ACC112 (cell line): Measurements from ENCODE around the gene PAXX.

Experiments
- H2AFZ ChIP-seq: fragments of 200-600 bp; sonication (generic); one replicate; pipeline ENCODE4 v1.6.0; 2017; ENCODE audit warnings: antibody characterized with exemption, low read length; ENCODE audit not compliant: unreplicated experiment
- H3K27ac ChIP-seq: fragments of 200-600 bp; sonication (generic); 2 replicates; pipeline ENCODE4 v1.5.1; 2014; ENCODE audit warnings: low read depth, mild to moderate bottlenecking, antibody characterized with exemption, low read length, moderate library complexity
- H3K27me3 ChIP-seq: fragments of 200-600 bp; sonication (generic); 2 replicates; pipeline ENCODE4 v1.6.1; 2014; ENCODE audit warnings: mild to moderate bottlenecking, antibody characterized with exemption, low read length, moderate library complexity, mixed read lengths; ENCODE audit not compliant: insufficient read depth
- H3K36me3 ChIP-seq: fragments of 200-600 bp; sonication (generic); 2 replicates; pipeline ENCODE4 v1.6.1; 2016; ENCODE audit warnings: mild to moderate bottlenecking, antibody characterized with exemption, low read length, moderate library complexity, mixed read lengths; ENCODE audit not compliant: insufficient read depth
- H3K4me1 ChIP-seq: fragments of 200-600 bp; sonication (generic); one replicate; pipeline ENCODE4 v1.6.1; 2016; ENCODE audit warnings: low read length, mixed read lengths; ENCODE audit not compliant: insufficient read depth, unreplicated experiment, control insufficient read depth
- H3K4me3 ChIP-seq: fragments of 200-600 bp; sonication (generic); 2 replicates; pipeline ENCODE4 v1.5.1; 2014; ENCODE audit warnings: mild to moderate bottlenecking, low read depth, low read length
- H3K79me2 ChIP-seq: fragments of 200-600 bp; sonication (generic); one replicate; pipeline ENCODE4 v1.6.0; 2016; ENCODE audit warnings: low read length; ENCODE audit not compliant: control insufficient read depth, unreplicated experiment, insufficient read depth

PAXX gene

DNA sequence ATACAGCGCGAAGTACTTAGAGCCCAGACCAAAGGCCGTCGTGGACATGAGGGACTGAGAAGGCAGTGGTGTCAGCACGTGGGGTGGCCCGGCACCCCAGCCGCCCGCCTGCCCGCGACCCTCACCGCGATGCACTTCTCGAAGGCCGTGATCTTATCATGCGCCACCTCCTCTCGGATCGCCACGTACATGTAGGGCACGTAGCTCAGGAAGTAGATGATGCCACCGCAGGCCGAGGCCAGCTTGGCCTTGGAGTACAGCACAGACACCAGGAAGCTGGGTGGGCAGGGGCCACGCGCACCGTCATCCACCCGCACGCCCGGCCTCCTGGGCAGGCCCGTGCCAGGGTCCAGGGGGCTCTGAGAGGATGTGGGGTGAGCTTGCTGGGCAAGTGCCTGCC lies 24.8 kb downstream of the PAXX start:
- Histone ChIP-seq H3K4me3 (no peak overlapping the region), H3K27me3 (no peaks in the 10 kb centered on the region), H3K79me2 (no peaks in the 10 kb centered on the region), H3K27ac (no peak overlapping the region), H3K4me1 (no peaks in the 10 kb centered on the region), H3K36me3 (peaks cover 43% of the 10 kb centered on the region; the same call in 1 of the 2 replicates), H2AFZ (no peak overlapping the region)

DNA sequence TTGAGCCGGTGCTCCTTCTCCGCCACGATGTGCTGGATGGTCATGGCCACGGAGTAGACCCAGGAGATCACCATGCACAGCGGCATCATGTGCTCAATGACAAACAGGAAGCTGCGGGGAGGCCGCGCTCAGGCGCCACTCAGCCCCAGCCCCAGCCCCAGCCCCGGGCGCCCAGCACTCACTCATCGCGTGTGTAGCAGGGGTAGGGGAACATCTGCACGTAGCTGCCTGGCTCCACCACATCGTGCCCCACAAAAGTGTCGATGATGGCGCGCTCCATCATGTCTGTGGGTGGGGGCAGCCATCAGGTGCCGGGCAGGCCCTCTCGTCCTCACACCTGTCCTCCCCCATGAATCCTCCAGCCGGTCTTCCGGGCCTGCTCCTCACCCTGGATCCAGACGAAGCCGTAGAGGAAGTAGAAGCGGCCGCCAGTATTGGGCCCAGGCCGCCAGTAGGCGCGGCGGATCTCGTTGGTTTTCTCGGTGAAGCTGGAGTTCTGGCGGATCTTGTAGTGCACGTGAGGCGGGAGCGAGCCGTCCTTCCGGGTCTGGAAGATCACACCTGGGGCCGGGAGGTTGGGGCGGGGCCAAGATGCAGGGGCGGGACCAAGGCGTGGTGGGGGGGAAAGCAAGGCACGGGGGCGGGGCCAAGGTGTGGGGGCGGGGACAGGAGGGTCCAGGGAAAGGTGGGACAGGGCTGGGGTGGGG lies 25.7 kb downstream of the PAXX start:
- no peak overlapping the region for H2AFZ ChIP-seq
- no peaks in the 10 kb centered on the region for H3K79me2 ChIP-seq
- H3K27ac ChIP-seq, result no peak overlapping the region
- H3K4me3 ChIP-seq, result no peak overlapping the region
- H3K27me3 ChIP-seq, result no peaks in the 10 kb centered on the region
- no peaks in the 10 kb centered on the region for H3K4me1 ChIP-seq
- H3K36me3 ChIP-seq, result peaks cover 43% of the 10 kb centered on the region; the same call in 1 of the 2 replicates

DNA sequence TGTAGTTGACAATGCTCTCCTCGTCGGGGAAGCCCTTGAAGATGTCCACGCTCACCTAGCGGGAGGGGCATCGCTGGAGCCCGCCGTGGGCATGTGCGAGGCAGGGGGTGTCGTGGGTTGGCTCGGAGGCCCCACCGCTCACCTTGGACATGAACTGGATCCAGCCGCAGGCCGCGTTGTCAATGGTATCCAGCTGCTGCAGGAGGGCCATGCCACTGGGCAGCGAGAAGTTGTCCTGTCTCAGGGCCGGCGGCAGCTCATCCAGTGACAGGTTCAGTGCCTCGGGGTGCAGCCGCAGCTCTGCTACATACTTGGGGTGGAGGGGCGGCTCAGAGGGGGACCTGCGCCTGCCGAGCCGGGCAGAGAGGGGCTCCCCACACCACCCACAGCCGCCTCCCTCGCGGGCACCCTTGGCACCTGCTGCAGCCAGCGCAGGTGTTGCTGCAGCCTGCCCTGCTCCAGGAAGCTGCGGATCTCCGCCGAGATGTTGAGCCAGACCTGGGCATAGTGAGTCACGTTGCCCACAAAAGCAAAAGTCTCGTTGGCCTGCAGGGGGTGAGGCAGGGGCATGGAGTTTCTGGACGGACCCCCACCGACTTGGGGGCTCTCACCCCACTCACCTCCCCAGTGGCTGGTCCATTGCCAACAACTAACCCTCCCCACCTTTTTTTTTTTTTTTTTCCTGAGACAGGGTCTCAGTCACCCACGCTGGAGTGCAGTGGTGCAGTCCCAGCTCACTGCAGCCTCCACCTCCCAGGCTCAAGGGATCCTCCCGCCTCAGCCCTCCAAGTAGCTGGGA lies 26.7 kb downstream of the PAXX start:
- Histone ChIP-seq H3K4me3 (no peak overlapping the region), H3K4me1 (no peaks in the 10 kb centered on the region), H2AFZ (no peak overlapping the region), H3K36me3 (peaks cover 38% of the 10 kb centered on the region; the same call in 1 of the 2 replicates), H3K79me2 (no peaks in the 10 kb centered on the region), H3K27me3 (no peaks in the 10 kb centered on the region), H3K27ac (no peak overlapping the region)

DNA sequence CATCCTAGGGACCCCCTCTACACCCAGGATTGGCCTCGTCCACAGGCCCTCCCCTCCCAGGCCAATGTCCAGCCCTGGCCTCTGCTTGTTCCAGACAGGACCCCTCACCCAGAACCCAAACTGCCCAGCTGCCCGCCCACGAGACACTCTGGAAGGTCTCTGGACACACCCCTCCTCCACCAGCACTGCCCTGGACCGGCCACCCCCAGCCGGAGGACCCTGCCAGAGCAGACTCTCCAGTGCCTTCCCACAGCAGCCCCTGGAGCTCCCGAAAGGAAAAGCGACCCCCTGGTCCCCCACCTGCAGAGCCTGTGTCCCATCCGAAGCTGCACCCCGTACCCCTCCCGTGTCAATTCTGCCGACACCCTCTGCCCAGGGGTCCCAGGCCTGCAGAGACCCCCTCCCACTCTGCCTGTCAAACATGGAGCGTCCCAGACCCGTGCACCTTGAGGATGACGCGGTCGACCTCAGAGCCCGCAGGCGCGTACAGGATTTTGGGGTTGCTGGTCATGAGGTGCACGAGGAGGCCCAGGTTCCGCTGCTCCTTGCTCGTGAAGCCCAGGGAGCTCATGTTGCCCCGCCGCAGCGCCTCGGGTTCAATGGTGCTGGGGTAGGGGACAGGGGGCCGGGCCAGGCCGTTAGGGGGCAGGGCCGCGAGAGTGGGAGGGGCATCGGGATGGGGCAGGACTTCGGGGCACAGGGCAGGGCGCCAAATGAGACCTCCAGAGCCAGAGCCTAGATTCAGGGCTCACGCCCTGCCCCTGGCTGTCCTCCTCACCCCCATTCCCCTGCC lies 27.9 kb downstream of the PAXX start:
- Histone ChIP-seq H3K27ac (no peak overlapping the region), H2AFZ (no peak overlapping the region), H3K36me3 (peaks cover 28% of the 10 kb centered on the region; the same call in 1 of the 2 replicates), H3K4me3 (no peak overlapping the region), H3K4me1 (no peaks in the 10 kb centered on the region), H3K79me2 (no peaks in the 10 kb centered on the region), H3K27me3 (no peaks in the 10 kb centered on the region)

DNA sequence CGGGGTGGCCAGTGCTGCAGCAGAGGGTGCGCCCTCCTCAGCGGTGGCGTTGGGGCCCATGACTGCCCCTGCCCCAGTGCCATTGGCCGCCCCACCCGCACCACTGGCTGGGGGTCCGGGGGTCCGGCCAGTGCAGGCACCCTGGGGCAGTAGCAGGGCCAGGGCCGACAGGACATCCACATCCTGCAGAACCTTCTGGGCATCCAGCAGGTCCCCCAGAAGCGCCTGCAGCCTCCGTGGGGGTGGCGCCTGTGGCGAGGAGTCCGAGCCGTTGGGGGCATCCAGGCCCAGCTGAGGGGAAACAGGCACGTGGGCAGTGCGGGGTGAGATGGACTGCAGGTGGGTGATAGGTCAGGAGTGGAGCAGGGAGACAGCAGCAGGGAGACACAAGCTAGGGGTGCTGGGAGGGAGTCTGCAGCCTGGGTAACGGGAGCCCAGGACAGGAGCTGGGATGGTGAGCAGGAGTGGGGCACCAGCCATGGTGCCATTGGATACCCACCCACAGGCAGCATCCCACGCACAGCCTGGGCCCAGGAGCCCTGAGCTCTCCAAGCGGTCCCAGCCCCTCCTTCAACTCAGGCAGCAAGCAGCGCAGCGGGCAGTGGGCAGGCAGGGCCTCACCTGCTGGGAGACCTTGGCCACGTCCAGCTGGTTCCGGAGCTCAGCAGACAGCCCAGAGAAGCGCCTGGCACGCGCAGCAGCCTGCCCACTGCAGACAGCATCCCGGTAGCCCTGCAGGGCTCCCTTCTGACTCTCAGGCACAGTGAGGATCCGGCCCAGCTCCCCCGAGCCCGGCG lies 28.7 kb downstream of the PAXX start:
- no peak overlapping the region for H3K27ac ChIP-seq
- H3K79me2 ChIP-seq, result no peaks in the 10 kb centered on the region
- H3K4me3 ChIP-seq, result no peak overlapping the region
- H3K4me1 ChIP-seq, result no peaks in the 10 kb centered on the region
- H3K36me3 ChIP-seq, result peaks cover 21% of the 10 kb centered on the region; the same call in 1 of the 2 replicates
- no peak overlapping the region for H2AFZ ChIP-seq
- H3K27me3 ChIP-seq, result no peaks in the 10 kb centered on the region

DNA sequence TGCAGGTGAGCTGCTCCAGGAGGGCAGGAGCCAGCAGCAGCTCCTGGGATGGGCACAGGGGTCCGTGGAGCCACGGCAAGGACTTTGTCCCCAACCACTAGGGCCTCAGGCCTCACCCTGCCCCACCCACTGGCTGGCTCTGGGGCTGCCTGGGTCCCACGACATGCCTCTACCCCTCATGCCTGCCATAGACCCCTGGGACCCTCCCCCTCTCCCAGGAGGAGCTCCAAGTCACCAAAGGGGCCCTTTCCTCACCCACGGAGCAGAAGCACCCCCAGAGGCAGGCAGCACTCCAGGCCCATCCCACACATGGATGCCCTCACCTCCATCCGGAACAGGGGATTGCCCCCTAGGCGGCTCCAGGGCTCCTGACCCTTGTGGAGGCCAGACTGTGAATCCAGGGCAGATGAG lies 29.4 kb downstream of the PAXX start:
- H3K36me3 ChIP-seq, result peaks cover 15% of the 10 kb centered on the region; the same call in 1 of the 2 replicates
- no peak overlapping the region for H3K27ac ChIP-seq

DNA sequence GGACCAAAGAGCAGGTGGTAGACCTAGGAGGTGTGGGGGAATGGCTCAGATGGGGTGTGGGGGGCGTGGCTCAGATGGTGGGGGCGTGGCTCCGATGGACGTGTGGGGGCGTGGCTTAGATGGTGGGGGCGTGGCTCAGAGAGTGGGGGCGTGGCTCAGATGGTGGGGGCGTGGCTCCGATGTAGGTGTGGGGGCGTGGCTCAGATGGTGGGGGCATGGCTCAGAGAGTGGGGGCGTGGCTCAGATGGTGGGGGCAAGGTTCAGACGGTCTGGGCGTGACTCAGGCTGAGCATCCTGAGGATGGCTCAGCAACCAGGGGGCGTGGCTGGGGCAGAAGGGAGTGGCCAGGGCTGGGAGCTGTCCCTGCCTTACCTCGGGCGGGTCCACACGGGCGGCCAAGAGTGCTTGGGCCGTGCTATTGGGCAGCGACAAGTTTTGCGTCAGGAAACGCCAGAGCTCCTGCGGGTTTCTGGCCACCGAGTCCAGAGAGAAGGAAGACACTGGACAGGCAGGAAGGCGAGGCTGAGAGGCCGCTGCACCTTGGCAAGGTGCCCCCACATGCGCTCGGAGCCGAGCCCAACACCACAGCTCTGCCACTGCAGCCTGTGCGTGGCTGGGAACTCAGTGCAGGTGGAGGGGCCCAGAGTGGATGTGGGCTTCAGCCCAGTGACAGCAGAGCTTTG lies 29.9 kb downstream of the PAXX start:
- no peak overlapping the region for H3K27ac ChIP-seq
- no peak overlapping the region for H2AFZ ChIP-seq

More for the DNA sequence above, 29.4 kb downstream of the PAXX start:
- Histone ChIP-seq H3K4me1 (no peaks in the 10 kb centered on the region), H3K79me2 (no peaks in the 10 kb centered on the region), H2AFZ (no peak overlapping the region), H3K27me3 (no peaks in the 10 kb centered on the region), H3K4me3 (no peak overlapping the region)

DNA sequence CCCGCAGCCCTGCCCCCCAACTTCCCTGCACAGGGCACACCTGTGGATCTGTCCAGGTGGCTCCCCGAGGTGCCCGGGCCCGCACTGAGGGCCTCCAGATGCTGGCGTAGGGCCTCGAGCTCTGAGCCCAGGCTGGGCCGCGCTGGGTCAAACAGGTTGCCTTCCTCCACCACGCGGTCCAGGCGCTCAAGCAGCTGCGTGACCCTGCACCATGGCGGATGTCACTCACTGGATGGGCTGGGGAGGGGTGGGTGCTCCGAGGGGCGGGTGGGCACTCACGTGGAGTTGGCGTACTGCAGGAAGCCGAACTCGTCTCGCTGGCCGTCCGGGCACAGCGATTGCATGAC lies 30.4 kb downstream of the PAXX start:
- H3K4me3 ChIP-seq, result no peak overlapping the region
- no peaks in the 10 kb centered on the region for H3K79me2 ChIP-seq
- H3K36me3 ChIP-seq, result peaks cover 5% of the 10 kb centered on the region; the same call in 1 of the 2 replicates
- H2AFZ ChIP-seq, result no peak overlapping the region
- no peaks in the 10 kb centered on the region for H3K27me3 ChIP-seq
- no peak overlapping the region for H3K27ac ChIP-seq
- peaks cover 8% of the 10 kb centered on the region for H3K4me1 ChIP-seq

More for the DNA sequence above, 29.9 kb downstream of the PAXX start:
- H3K79me2 ChIP-seq, result no peaks in the 10 kb centered on the region
- peaks cover 10% of the 10 kb centered on the region; the same call in 1 of the 2 replicates for H3K36me3 ChIP-seq
- peaks cover 4% of the 10 kb centered on the region for H3K4me1 ChIP-seq
- no peaks in the 10 kb centered on the region for H3K27me3 ChIP-seq
- H3K4me3 ChIP-seq, result no peak overlapping the region

DNA sequence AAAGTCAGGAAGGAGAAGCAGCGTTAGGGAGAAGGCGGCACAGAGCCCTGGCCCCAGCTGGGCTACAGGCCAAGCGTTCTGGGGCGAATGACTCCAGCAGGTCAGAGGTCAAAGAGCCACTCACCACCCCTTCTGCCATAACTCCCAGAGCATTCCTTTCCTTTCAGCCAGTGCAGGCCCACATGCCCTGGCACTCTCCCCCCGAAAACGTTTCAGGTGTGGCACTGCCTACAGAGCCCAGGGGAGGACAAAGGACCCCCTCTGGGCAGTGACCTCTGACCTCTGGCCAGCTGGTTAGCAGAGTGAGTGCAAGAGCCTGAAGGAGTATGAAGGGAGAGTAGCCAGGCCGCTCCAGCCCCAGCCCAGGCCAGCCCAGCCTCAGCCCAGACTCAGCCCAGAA lies 30.9 kb downstream of the PAXX start:
- Histone ChIP-seq H3K79me2 (no peaks in the 10 kb centered on the region), H3K4me1 (peaks cover 8% of the 10 kb centered on the region), H3K27ac (no peak overlapping the region), H3K27me3 (no peaks in the 10 kb centered on the region), H3K4me3 (no peak overlapping the region), H3K36me3 (no peaks in the 10 kb centered on the region; the same call in 1 of the 2 replicates), H2AFZ (no peak overlapping the region)
